GM23338 (cell line): Measurements from ENCODE around the gene NHEJ1. TPM values are rescaled to one million over a fixed set of nuclear protein-coding genes. Genes with fewer than 3 reads are reported as not detected.

Experiments used
- ATAC-seq: fragments of 200-7000 bp; cut with Tn5 transposase; 3 replicates; pipeline ENCODE4 v1.9.1; 2020
- DNase-seq: peaks from one replicate; pipeline ENCODE4 v3.0.0-alpha.2; 2015; ENCODE audit warnings: low spot score
- H2AFZ ChIP-seq: fragments of 200-600 bp; sonication (generic); 2 replicates; pipeline ENCODE4 v1.8.0; 2016; ENCODE audit warnings: antibody characterized with exemption, mild to moderate bottlenecking, moderate library complexity
- H3F3A ChIP-seq: fragments of 200-600 bp; sonication (generic); replicated peaks from 2 replicates; pipeline ENCODE4 v1.8.0; 2017; ENCODE audit warnings: antibody characterized with exemption, mixed run types, low read depth
- H3K27ac ChIP-seq: fragments of 200-600 bp; sonication (generic); 2 replicates; pipeline ENCODE4 v1.6.1; 2016; ENCODE audit warnings: low read depth
- H3K27me3 ChIP-seq: fragments of 200-600 bp; sonication (generic); 2 replicates; pipeline ENCODE4 v1.8.0; 2016; ENCODE audit warnings: mild to moderate bottlenecking, mixed run types, moderate library complexity; ENCODE audit not compliant: insufficient read depth
- H3K36me3 ChIP-seq: fragments of 200-600 bp; sonication (generic); 2 replicates; pipeline ENCODE4 v1.8.0; 2016; ENCODE audit warnings: mild to moderate bottlenecking; ENCODE audit not compliant: insufficient read depth
- H3K4me1 ChIP-seq: fragments of 200-600 bp; sonication (generic); 2 replicates; pipeline ENCODE4 v1.8.0; 2016; ENCODE audit warnings: mild to moderate bottlenecking, moderate library complexity; ENCODE audit not compliant: insufficient read depth
- H3K4me2 ChIP-seq: fragments of 200-600 bp; sonication (generic); 2 replicates; pipeline ENCODE4 v1.7.1; 2017; ENCODE audit warnings: mixed run types
- H3K4me3 ChIP-seq: fragments of 200-600 bp; sonication (generic); 2 replicates; pipeline ENCODE4 v1.6.1; 2016; ENCODE audit warnings: mixed run types
- H3K79me2 ChIP-seq: fragments of 200-600 bp; sonication (generic); replicated peaks from 2 replicates; pipeline ENCODE4 v1.8.0; 2017; ENCODE audit warnings: mild to moderate bottlenecking; ENCODE audit not compliant: insufficient read depth
- H3K9me2 ChIP-seq: fragments of 200-600 bp; sonication (generic); 2 replicates; pipeline ENCODE4 v1.8.0; 2017; ENCODE audit not compliant: insufficient read depth
- H4K20me1 ChIP-seq: fragments of 200-600 bp; sonication (generic); replicated peaks from 2 replicates; pipeline ENCODE4 v1.8.0; 2017; ENCODE audit warnings: mild to moderate bottlenecking; ENCODE audit not compliant: insufficient read depth
- H3K27ac Mint-ChIP-seq: 2 replicates; pipeline ENCODE4 v1.8.0; 2020; ENCODE audit warnings: inconsistent platforms, mild to moderate bottlenecking, moderate library complexity, mixed read lengths
- H3K27me3 Mint-ChIP-seq: 3 replicates; pipeline ENCODE4 v1.8.0; 2022; ENCODE audit warnings: low read depth, mild to moderate bottlenecking, moderate library complexity, mixed read lengths, inconsistent platforms; ENCODE audit not compliant: insufficient read depth, poor library complexity
- H3K36me3 Mint-ChIP-seq: 3 replicates; pipeline ENCODE4 v1.8.0; 2021; ENCODE audit warnings: low read depth, mild to moderate bottlenecking, inconsistent platforms, moderate library complexity, mixed read lengths
- H3K4me1 Mint-ChIP-seq: 3 replicates; pipeline ENCODE4 v1.8.0; 2020; ENCODE audit warnings: mild to moderate bottlenecking, inconsistent platforms, mixed read lengths
- H3K4me3 Mint-ChIP-seq: 3 replicates; pipeline ENCODE4 v1.8.0; 2021; ENCODE audit warnings: moderate library complexity, mild to moderate bottlenecking, inconsistent platforms, mixed read lengths
- H3K9me3 Mint-ChIP-seq: 3 replicates; pipeline ENCODE4 v1.8.0; 2020; ENCODE audit warnings: moderate library complexity, mild to moderate bottlenecking, inconsistent platforms, mixed read lengths
- CREB1 ChIP-seq: fragments of 250-450 bp; sonication (Bioruptor Pico); IDR thresholded peaks from 2 replicates; pipeline ENCODE4 v1.5.0; 2020; ENCODE audit warnings: low read depth, mild to moderate bottlenecking, moderate library complexity
- CTCF ChIP-seq, 2 experiments: fragments of 200-600 bp in 1 of 2; sonication (generic) in 1 of 2; conservative IDR thresholded peaks; 2 replicates each; pipeline versions ENCODE4 v1.5.1 to v1.6.1; 2016 to 2017; ENCODE audit warnings: antibody characterized with exemption in 2 of 2, low read depth in 2 of 2, mild to moderate bottlenecking in 2 of 2, moderate library complexity in 1 of 2
- ETS1 ChIP-seq: IDR thresholded peaks from 2 replicates; pipeline ENCODE4 v1.6.1; 2016; ENCODE audit warnings: antibody characterized with exemption
- EZH2 ChIP-seq: fragments of 200-600 bp; sonication (generic); IDR thresholded peaks from one replicate; pipeline ENCODE4 v1.8.0; 2017; ENCODE audit warnings: antibody characterized with exemption, mild to moderate bottlenecking, low read depth; ENCODE audit not compliant: unreplicated experiment
- EZH2phosphoT487 ChIP-seq: fragments of 200-600 bp; sonication (generic); IDR thresholded peaks from one replicate; pipeline ENCODE4 v1.8.1; 2018; ENCODE audit warnings: antibody characterized with exemption; ENCODE audit not compliant: unreplicated experiment
- JUNB ChIP-seq: IDR thresholded peaks from one replicate; pipeline ENCODE4 v1.6.1; 2016; ENCODE audit warnings: antibody characterized with exemption; ENCODE audit not compliant: unreplicated experiment
- NANOG ChIP-seq: IDR thresholded peaks from 2 replicates; pipeline ENCODE4 v1.6.1; 2016; ENCODE audit warnings: antibody characterized with exemption, borderline replicate concordance
- POLR2AphosphoS5 ChIP-seq: IDR thresholded peaks from 2 replicates; pipeline ENCODE4 v1.6.1; 2016; ENCODE audit warnings: antibody characterized with exemption, low read depth
- REST ChIP-seq: IDR thresholded peaks from one replicate; pipeline ENCODE4 v1.6.1; 2018; ENCODE audit warnings: antibody characterized with exemption; ENCODE audit not compliant: unreplicated experiment
- ZNF114 ChIP-seq: fragments of 250-450 bp; sonication (Bioruptor Pico); IDR thresholded peaks from 2 replicates; pipeline ENCODE4 v1.5.0; 2020; ENCODE audit warnings: mild to moderate bottlenecking, moderate library complexity
- ZNF331 ChIP-seq: fragments of 250-450 bp; sonication (Bioruptor Pico); IDR thresholded peaks from 2 replicates; pipeline ENCODE4 v1.5.0; 2020; ENCODE audit warnings: low read depth, mild to moderate bottlenecking, moderate library complexity
- polyA plus RNA-seq: library from polyadenylated mRNA; unstranded; fragments of >200 nt; fragmentation: Nextera tagmentation; extraction: Ambion mirVana; gene quantifications from 2 replicates; pipeline ENCODE4 v1.2.1, GENCODE V29; 2016
- total RNA-seq: library from RNA; depleted of rRNA; stranded (reverse); fragments of >200 nt; shearing (Covaris generic); gene quantifications from 2 replicates; pipeline ENCODE4 v1.2.3, GENCODE V29; 2014

The NHEJ1 gene
- total and polyA plus RNA-seq, 2 experiments from 2014 or later = 19.6 to 30.6 TPM

- TF ChIP-seq ZNF331 = no peak
- TF ChIP-seq NANOG = no peak
- TF ChIP-seq POLR2AphosphoS5 = peak; percentile 75
- no peak for TF ChIP-seq EZH2
- no peak for TF ChIP-seq CTCF (conservative IDR thresholded peaks at IDR 0.05; ENCODE audit: low read depth in 2 of 2)
- TF ChIP-seq EZH2phosphoT487 = no peak
- no peak for TF ChIP-seq REST
- peak; percentile 48 for TF ChIP-seq CREB1
Observed at GRCh38 chr2:219176818-219177551, 16.4 kb upstream of the NHEJ1 start, which contains the start of gene CNPPD1 (continued).

GRCh38 chr2:219175928-219176817 lies 15.6 kb upstream of the NHEJ1 start:
- H4K20me1 ChIP-seq = no peaks in the 10 kb centered on the region; the same call in 1 of the 2 replicates
- peak overlapping the region; percentile 92 for H2AFZ ChIP-seq
- H3K27me3 ChIP-seq = no peaks in the 10 kb centered on the region
- H3K79me2 ChIP-seq = peaks cover 7% of the 10 kb centered on the region
- H3K4me2 ChIP-seq = peak overlapping the region; percentile 95
- H3K36me3 Mint-ChIP-seq = peaks cover 32% of the 10 kb centered on the region
- no peaks in the 10 kb centered on the region for H3K36me3 ChIP-seq
- peaks cover 13% of the 10 kb centered on the region for H3K4me1 ChIP-seq
- H3K4me3 Mint-ChIP-seq = peak overlapping the region; percentile 90
- ATAC-seq (peak; percentile 71), DNase-seq (no peak)
- H3K9me3 Mint-ChIP-seq = no peaks in the 10 kb centered on the region; the same call in 2 of the 3 replicates
- peak overlapping the region; percentile 71 for H3K4me3 ChIP-seq
- peaks cover 18% of the 10 kb centered on the region for H3K27me3 Mint-ChIP-seq
- no peak overlapping the region for H3K27ac Mint-ChIP-seq
- peak overlapping the region; percentile 80; the same call in 1 of the 2 replicates for H3K27ac ChIP-seq
- H3F3A ChIP-seq = peaks cover 20% of the 10 kb centered on the region
- H3K9me2 ChIP-seq = no peaks in the 10 kb centered on the region
- H3K4me1 Mint-ChIP-seq = peaks cover 17% of the 10 kb centered on the region
- no peak for TF ChIP-seq JUNB
- no peak for TF ChIP-seq ZNF114
- no peak for TF ChIP-seq EZH2phosphoT487
- no peak for TF ChIP-seq ETS1
- TF ChIP-seq REST = no peak
